GM12878 (cell line): ENCODE measurements around the gene DOK1. TPM values are rescaled to one million over a fixed set of nuclear protein-coding genes. Genes with fewer than 3 reads are reported as not detected.

Experiments used
- BCL11A ChIP-seq: IDR thresholded peaks from 2 replicates; pipeline ENCODE4 v1.6.1; 2011; ENCODE audit warnings: low read depth, low read length
- BCLAF1 ChIP-seq: fragments of 450-650 bp; IDR thresholded peaks from 2 replicates; pipeline ENCODE4 v1.6.1; 2017; ENCODE audit warnings: antibody characterized with exemption, mild to moderate bottlenecking, moderate library complexity
- CEBPZ ChIP-seq: fragments of 150-350 bp; IDR thresholded peaks from 2 replicates; pipeline ENCODE4 v1.6.1; 2016; ENCODE audit warnings: low read depth, low read length
- CREB1 ChIP-seq: IDR thresholded peaks from 2 replicates; pipeline ENCODE4 v1.6.1; 2012; ENCODE audit warnings: low read depth, mild to moderate bottlenecking, inconsistent platforms
- ETV6 ChIP-seq, 2 experiments: fragments of 450-650 bp in 1 of 2; IDR thresholded peaks in 1 of 2; conservative IDR thresholded peaks in 1 of 2; 2 replicates each; pipeline ENCODE4 v1.6.1; 2014; ENCODE audit warnings: antibody characterized with exemption in 1 of 2, borderline replicate concordance in 1 of 2, low read depth in 1 of 2, mild to moderate bottlenecking in 1 of 2, moderate library complexity in 1 of 2
- EZH2 ChIP-seq: IDR thresholded peaks from 2 replicates; pipeline ENCODE4 v1.6.1; 2012; ENCODE audit warnings: low read depth, mild to moderate bottlenecking, control low read depth, inconsistent platforms, low read length, borderline replicate concordance; ENCODE audit not compliant: control insufficient read depth
- IKZF1 ChIP-seq: fragments of 450-650 bp; conservative IDR thresholded peaks from 2 replicates; pipeline ENCODE4 v1.6.1; 2017; ENCODE audit warnings: antibody characterized with exemption, mild to moderate bottlenecking
- NFYB ChIP-seq: IDR thresholded peaks from 2 replicates; pipeline ENCODE4 v1.6.1; 2011; ENCODE audit warnings: low read depth, mild to moderate bottlenecking, low read length, improper control_type of control experiment, moderate library complexity; ENCODE audit not compliant: insufficient read depth
- NR2C1 ChIP-seq: fragments of 450-650 bp; IDR thresholded peaks from 2 replicates; pipeline ENCODE4 v1.6.1; 2017; ENCODE audit warnings: antibody characterized with exemption, mild to moderate bottlenecking, moderate library complexity
- NRF1 ChIP-seq: conservative IDR thresholded peaks from 2 replicates; pipeline ENCODE4 v1.6.1; 2011; ENCODE audit warnings: mild to moderate bottlenecking, low read depth, low read length, improper control_type of control experiment
- PML ChIP-seq: IDR thresholded peaks from 2 replicates; pipeline ENCODE4 v1.6.1; 2012; ENCODE audit warnings: low read length, inconsistent platforms
- POLR2AphosphoS2 ChIP-seq: IDR thresholded peaks from 2 replicates; pipeline ENCODE4 v1.6.1; 2011; ENCODE audit warnings: low read depth, mild to moderate bottlenecking, low read length, improper control_type of control experiment, moderate library complexity
- POU2F2 ChIP-seq: IDR thresholded peaks from 3 replicates; pipeline ENCODE4 v1.6.1; 2011; ENCODE audit warnings: low read depth, mild to moderate bottlenecking, low read length, borderline replicate concordance
- SMC3 ChIP-seq: IDR thresholded peaks from 2 replicates; pipeline ENCODE4 v1.6.1; 2011; ENCODE audit warnings: low read length, improper control_type of control experiment, borderline replicate concordance
- SPI1 ChIP-seq: IDR thresholded peaks from 2 replicates; pipeline ENCODE4 v1.6.1; 2011; ENCODE audit warnings: low read depth, mild to moderate bottlenecking, low read length, moderate library complexity, borderline replicate concordance; ENCODE audit not compliant: insufficient read depth
- SREBF2 ChIP-seq: IDR thresholded peaks from 2 replicates; pipeline ENCODE4 v1.6.1; 2012; ENCODE audit warnings: mild to moderate bottlenecking, low read length
- TBL1XR1 ChIP-seq: IDR thresholded peaks from 2 replicates; pipeline ENCODE4 v1.6.1; 2012; ENCODE audit warnings: low read depth, low read length, improper control_type of control experiment
- ZBTB4 ChIP-seq: fragments of 450-650 bp; formaldehyde crosslinking; IDR thresholded peaks from 2 replicates; pipeline ENCODE4 v1.4.0; 2022; ENCODE audit warnings: mild to moderate bottlenecking, moderate library complexity
- ZNF207 ChIP-seq: fragments of 450-650 bp; IDR thresholded peaks from 2 replicates; pipeline ENCODE4 v1.6.1; 2014; ENCODE audit warnings: antibody characterized with exemption, mild to moderate bottlenecking, borderline replicate concordance
- ZNF274 ChIP-seq: IDR thresholded peaks from one replicate; pipeline ENCODE4 v1.8.0; 2011; ENCODE audit not compliant: insufficient read length, insufficient read depth
- polyA plus RNA-seq, 11 experiments: library from polyadenylated mRNA; depleted of rRNA in 4 of 11; unstranded in 6 of 11; stranded (reverse) in 5 of 11; fragments of >200 nt; fragmentation: Nextera tagmentation in 4 of 11; fragmentation: Illumina TruSeq in 1 of 11; extraction: Ambion mirVana in 4 of 11; extraction: Trizol in 1 of 11; gene quantifications; 1 replicate in 1 of 11; 2 replicates in 10 of 11; pipeline versions ENCODE4 v1.2.1 to v1.2.3, GENCODE V29; 2011 to 2016; ENCODE audit warnings: inconsistent platforms in 2 of 11, missing spikeins in 2 of 11, low read depth in 1 of 11
- total RNA-seq, 4 experiments: library from RNA; depleted of rRNA in 3 of 4; stranded (reverse); fragments of >200 nt in 3 of 4; fragmentation: Illumina TruSeq in 1 of 4; extraction: Trizol in 1 of 4; gene quantifications; 2 replicates each; pipeline versions ENCODE4 v1.2.1 to v1.2.3, GENCODE V29; 2013 to 2021

Gene DOK1
- total and polyA plus RNA-seq, 10 of the 15 experiments (the other 5 are each of a cell fraction or from before 2014, with no cell fraction given) = 1.4 to 104 (median 59.7) TPM

- TF ChIP-seq ZNF207 (0 out of 2 replicates have a peak, but pooled peaks have one; percentile 52), BCLAF1 (no peak), ZBTB4 (no peak), SPI1 (no peak), NR2C1 (peak; percentile 86), EZH2 (no peak), PML (no peak), ZNF274 (no peak), ETV6 (conservative IDR thresholded peaks at IDR 0.05 in 1 of 2, IDR thresholded peaks at IDR 0.05 in 1 of 2; ENCODE audit: borderline replicate concordance in 1 of 2, low read depth in 1 of 2) (no peak), NRF1 (no peak), POLR2AphosphoS2 (peak; percentile 76; the same call in 1 of the 2 replicates), SREBF2 (no peak), CEBPZ (no peak), TBL1XR1 (no peak; the same call in 1 of the 2 replicates), IKZF1 (peak; percentile 99), BCL11A (peak; percentile 18; the same call in 1 of the 2 replicates), NFYB (no peak), SMC3 (no peak), CREB1 (no peak), POU2F2 (peak; percentile 17; the same call in 1 of the 3 replicates)
These were observed 24.9 kb upstream of the DOK1 start, which contains the start of the genes AUP1 and HTRA2 (continued) for GRCh38 chr2:74529357-74530238.
